ENCODE results near the gene ZNF217. TPM values are rescaled to one million over a fixed set of nuclear protein-coding genes. Genes with fewer than 3 reads are reported as not detected.
A peak's percentile ranks its signal among the peaks of the same experiment; 100 is the strongest.

ZNF217 gene
- total RNA-seq, 2 experiments from 2014 or later: 39.7 to 68.4 TPM

DNA sequence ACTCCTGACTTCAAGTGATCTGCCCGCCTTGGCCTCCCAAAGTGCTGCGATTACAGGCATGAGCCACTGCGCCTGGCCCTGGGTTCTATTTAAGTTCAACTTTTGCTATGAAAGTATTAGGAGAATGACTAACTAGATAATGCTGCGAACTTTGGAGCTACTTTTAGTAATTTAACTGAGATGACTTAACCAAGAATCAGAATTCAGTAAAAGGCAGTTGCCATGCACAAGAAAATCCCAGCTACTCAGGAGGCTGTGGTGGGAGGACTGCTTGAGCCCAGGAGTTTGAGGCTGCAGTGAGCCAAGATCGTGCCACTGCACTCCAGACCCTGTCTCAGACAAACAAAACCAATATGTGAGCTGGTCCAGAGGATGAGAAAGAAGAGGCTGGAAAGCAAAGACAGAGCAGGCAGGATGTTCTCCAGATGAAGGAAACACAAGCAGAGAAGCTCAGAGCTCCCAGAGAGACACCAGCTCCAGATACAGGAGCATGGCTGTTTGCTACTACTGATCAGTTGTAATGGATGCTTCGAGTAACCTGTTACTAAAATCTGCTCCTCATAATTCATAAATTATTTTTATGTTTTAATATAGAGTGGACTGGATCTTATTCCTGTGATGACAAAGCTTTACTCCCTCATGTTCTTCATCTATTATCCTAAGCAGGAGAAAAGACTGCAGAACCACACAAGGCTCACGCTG lies 23.9 kb downstream of the ZNF217 start:
- no peaks in the 10 kb centered on the region for H3K9me3 ChIP-seq (ENCODE audit: low read length)
- peaks cover 19% of the 10 kb centered on the region for H4K20me1 ChIP-seq (ENCODE audit: insufficient read depth, low read length)
- DNase-seq (ENCODE audit: low spot score): no peak
- ChIA-PET CTCF (ENCODE audit: unreplicated experiment) (no interaction called here), POLR2A (interaction anchor here (0.9 kb wide), 1 partner anchor 370 kb away, joined by 3 read pairs; no protein-coding TSS in a partner anchor)
- H3K27ac ChIP-seq (ENCODE audit: low read depth, low read length, poor library complexity, severe bottlenecking): no peak overlapping the region
- H2AFZ ChIP-seq (ENCODE audit: low read length): no peak overlapping the region
- H3K4me2 ChIP-seq (ENCODE audit: low read length): no peak overlapping the region
- no peaks in the 10 kb centered on the region for H3K9me2 ChIP-seq (ENCODE audit: insufficient read depth, low read length)
- intact Hi-C loops (cut with micrococcal nuclease; ENCODE audit: unreplicated experiment): loop anchor here (10.0 kb wide), 1 partner anchor 495 kb away; no protein-coding TSS in a partner anchor
- H3K36me3 ChIP-seq (ENCODE audit: insufficient read depth, low read length): peaks cover 99% of the 10 kb centered on the region
- peaks cover 70% of the 10 kb centered on the region for H3K79me2 ChIP-seq (ENCODE audit: insufficient read depth, low read depth, low read length)
- TF ChIP-seq, protein P1, sequence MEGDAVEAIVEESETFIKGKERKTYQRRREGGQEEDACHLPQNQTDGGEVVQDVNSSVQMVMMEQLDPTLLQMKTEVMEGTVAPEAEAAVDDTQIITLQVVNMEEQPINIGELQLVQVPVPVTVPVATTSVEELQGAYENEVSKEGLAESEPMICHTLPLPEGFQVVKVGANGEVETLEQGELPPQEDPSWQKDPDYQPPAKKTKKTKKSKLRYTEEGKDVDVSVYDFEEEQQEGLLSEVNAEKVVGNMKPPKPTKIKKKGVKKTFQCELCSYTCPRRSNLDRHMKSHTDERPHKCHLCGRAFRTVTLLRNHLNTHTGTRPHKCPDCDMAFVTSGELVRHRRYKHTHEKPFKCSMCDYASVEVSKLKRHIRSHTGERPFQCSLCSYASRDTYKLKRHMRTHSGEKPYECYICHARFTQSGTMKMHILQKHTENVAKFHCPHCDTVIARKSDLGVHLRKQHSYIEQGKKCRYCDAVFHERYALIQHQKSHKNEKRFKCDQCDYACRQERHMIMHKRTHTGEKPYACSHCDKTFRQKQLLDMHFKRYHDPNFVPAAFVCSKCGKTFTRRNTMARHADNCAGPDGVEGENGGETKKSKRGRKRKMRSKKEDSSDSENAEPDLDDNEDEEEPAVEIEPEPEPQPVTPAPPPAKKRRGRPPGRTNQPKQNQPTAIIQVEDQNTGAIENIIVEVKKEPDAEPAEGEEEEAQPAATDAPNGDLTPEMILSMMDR (conservative IDR thresholded peaks at IDR 0.05; ENCODE audit: low read length): no peak
- no peak for TF ChIP-seq EZH2phosphoT487 (IDR thresholded peaks at IDR 0.05; ENCODE audit: borderline replicate concordance, low read depth, low read length)
- BruUV-seq (replicated peaks): no TSS peak
- no peaks in the 10 kb centered on the region for H3K4me1 ChIP-seq (ENCODE audit: insufficient read depth, low read length, poor library complexity, severe bottlenecking)
- H3K4me3 ChIP-seq (ENCODE audit: low read depth, low read length, poor library complexity, severe bottlenecking): no peak overlapping the region

DNA sequence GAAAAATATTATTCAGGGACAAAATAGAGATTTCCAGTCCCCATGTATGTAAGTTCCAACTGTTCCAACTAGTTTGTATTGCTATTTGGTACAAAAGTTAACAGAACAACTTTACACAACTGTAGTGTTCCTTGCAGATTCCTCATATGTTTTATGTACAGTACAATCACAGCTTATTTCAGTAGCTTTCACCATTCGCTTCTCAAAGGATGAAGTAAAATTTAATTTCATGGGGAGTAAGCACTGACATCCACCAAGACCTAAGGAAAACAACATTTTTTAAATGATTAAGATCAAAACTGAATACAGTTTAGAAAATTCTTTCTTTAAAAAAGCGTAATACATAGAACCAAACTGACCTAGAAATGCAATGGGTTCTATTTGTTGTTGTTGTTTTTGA lies 24.6 kb downstream of the ZNF217 start:
- Histone ChIP-seq H3K9me3 (ENCODE audit: low read length) (no peaks in the 10 kb centered on the region), H4K20me1 (ENCODE audit: insufficient read depth, low read length) (peaks cover 16% of the 10 kb centered on the region), H3K27ac (ENCODE audit: low read depth, low read length, poor library complexity, severe bottlenecking) (no peak overlapping the region), H3K4me3 (ENCODE audit: low read depth, low read length, poor library complexity, severe bottlenecking) (no peak overlapping the region), H3K4me2 (ENCODE audit: low read length) (no peak overlapping the region), H3K79me2 (ENCODE audit: insufficient read depth, low read depth, low read length) (peaks cover 63% of the 10 kb centered on the region), H3K36me3 (ENCODE audit: insufficient read depth, low read length) (peaks cover 94% of the 10 kb centered on the region), H2AFZ (ENCODE audit: low read length) (no peak overlapping the region), H3K9me2 (ENCODE audit: insufficient read depth, low read length) (no peaks in the 10 kb centered on the region), H3K4me1 (ENCODE audit: insufficient read depth, low read length, poor library complexity, severe bottlenecking) (no peaks in the 10 kb centered on the region)
- ChIA-PET POLR2A (interaction anchor here (0.6 to 0.9 kb wide), 2 partner anchors 371 to 1160 kb away, joined by 3 read pairs; no protein-coding TSS in a partner anchor), CTCF (ENCODE audit: unreplicated experiment) (no interaction called here)
- intact Hi-C loops (cut with micrococcal nuclease; ENCODE audit: unreplicated experiment): loop anchor here (10.0 kb wide), 1 partner anchor 496 kb away; no protein-coding TSS in a partner anchor
- DNase-seq (ENCODE audit: low spot score): no peak
- no peak for TF ChIP-seq EZH2phosphoT487 (IDR thresholded peaks at IDR 0.05; ENCODE audit: borderline replicate concordance, low read depth, low read length)
- TF ChIP-seq, protein P1 (conservative IDR thresholded peaks at IDR 0.05; ENCODE audit: low read length): no peak
- no TSS peak for BruUV-seq (replicated peaks)

DNA sequence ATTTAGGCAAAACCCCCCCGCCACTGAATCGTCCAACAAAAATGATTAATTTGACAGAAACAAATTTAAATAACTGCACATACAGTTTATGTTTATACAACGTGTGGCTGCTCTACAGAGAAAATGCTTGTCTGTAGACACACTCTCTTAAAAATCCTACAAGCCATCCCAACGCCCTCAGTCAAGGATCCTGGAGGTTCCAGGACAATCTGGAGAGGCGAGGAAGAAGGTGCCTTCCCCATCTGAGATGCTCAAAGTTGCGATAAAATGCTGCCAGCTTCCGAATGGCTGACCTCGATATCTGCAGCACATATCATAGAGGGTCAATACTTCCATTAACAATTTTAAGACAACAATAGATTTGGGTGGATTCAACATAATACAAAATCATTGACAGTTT lies 25.3 kb downstream of the ZNF217 start:
- Histone ChIP-seq H3K36me3 (ENCODE audit: insufficient read depth, low read length) (peaks cover 90% of the 10 kb centered on the region), H3K4me1 (ENCODE audit: insufficient read depth, low read length, poor library complexity, severe bottlenecking) (no peaks in the 10 kb centered on the region), H3K79me2 (ENCODE audit: insufficient read depth, low read depth, low read length) (peaks cover 56% of the 10 kb centered on the region; the same call in 1 of the 2 replicates), H3K4me2 (ENCODE audit: low read length) (no peak overlapping the region), H2AFZ (ENCODE audit: low read length) (no peak overlapping the region), H3K27ac (ENCODE audit: low read depth, low read length, poor library complexity, severe bottlenecking) (no peak overlapping the region), H4K20me1 (ENCODE audit: insufficient read depth, low read length) (peaks cover 15% of the 10 kb centered on the region; the same call in 1 of the 2 replicates), H3K9me2 (ENCODE audit: insufficient read depth, low read length) (no peaks in the 10 kb centered on the region), H3K4me3 (ENCODE audit: low read depth, low read length, poor library complexity, severe bottlenecking) (no peak overlapping the region), H3K9me3 (ENCODE audit: low read length) (no peaks in the 10 kb centered on the region)
- CTCF ChIA-PET (ENCODE audit: unreplicated experiment): no interaction called here
- intact Hi-C loops (cut with micrococcal nuclease; ENCODE audit: unreplicated experiment): loop anchor here (10.0 kb wide), 1 partner anchor 496 kb away; no protein-coding TSS in a partner anchor
- POLR2A ChIA-PET: interaction anchor here (0.6 to 0.7 kb wide), 2 partner anchors 80 to 1160 kb away, joined by 3 read pairs; no protein-coding TSS in a partner anchor
- no peak for DNase-seq (ENCODE audit: low spot score)
- TF ChIP-seq EZH2phosphoT487 (IDR thresholded peaks at IDR 0.05; ENCODE audit: borderline replicate concordance, low read depth, low read length): no peak
- TF ChIP-seq, protein P1 (conservative IDR thresholded peaks at IDR 0.05; ENCODE audit: low read length): no peak
- BruUV-seq (replicated peaks): TSS peak; percentile 53

Measured in OCI-LY7 (cell line).